Chondrocyte (in vitro differentiated cells): ENCODE measurements around the gene TAGAP. TPM values are rescaled to one million over a fixed set of nuclear protein-coding genes. Genes with fewer than 3 reads are reported as not detected.
"Not testable (repeated sequence)": the region's sequence is repeated elsewhere in the genome, so short reads cannot be mapped to it uniquely, and the experiment has no call there.

Experiments
- DNase-seq: peaks from one replicate; pipeline ENCODE4 v3.0.0; 2021; ENCODE audit warnings: mixed read lengths, low spot score
- H3K27ac Mint-ChIP-seq: one replicate; pipeline ENCODE4 v1.8.0; 2021; ENCODE audit warnings: mild to moderate bottlenecking, moderate library complexity, mixed read lengths; ENCODE audit not compliant: unreplicated experiment
- H3K27me3 Mint-ChIP-seq: 2 replicates; pipeline ENCODE4 v1.8.0; 2021; ENCODE audit warnings: low read depth, mixed read lengths
- H3K36me3 Mint-ChIP-seq: 2 replicates; pipeline ENCODE4 v1.8.0; 2021; ENCODE audit warnings: low read depth, mixed read lengths
- H3K4me1 Mint-ChIP-seq: 2 replicates; pipeline ENCODE4 v1.8.0; 2021; ENCODE audit warnings: low read depth, mild to moderate bottlenecking, mixed read lengths
- H3K4me3 Mint-ChIP-seq: one replicate; pipeline ENCODE4 v1.8.0; 2021; ENCODE audit warnings: mild to moderate bottlenecking, moderate library complexity, mixed read lengths; ENCODE audit not compliant: unreplicated experiment
- H3K9me3 Mint-ChIP-seq: 2 replicates; pipeline ENCODE4 v1.8.0; 2021; ENCODE audit warnings: low read depth, mixed read lengths
- CTCF ChIP-seq: fragments of 200-600 bp; sonication (generic); IDR thresholded peaks from 2 replicates; pipeline ENCODE4 v1.5.0; 2021; ENCODE audit warnings: antibody characterized with exemption, mild to moderate bottlenecking, moderate library complexity
- total RNA-seq: library from RNA; stranded (reverse); gene quantifications from 3 replicates; pipeline ENCODE4 v1.2.1, GENCODE V29; 2021

TAGAP gene
- total RNA-seq, 1 donor from 2014 or later = not detected

- H3K9me3 Mint-ChIP-seq = no peaks in the 10 kb centered on the region
- peak within 1 kb of the TSS; percentile 96 for H3K4me3 Mint-ChIP-seq
- DNase-seq = peak; percentile 95
- peak within 1 kb of the TSS; percentile 96 for H3K27ac Mint-ChIP-seq
- peak; percentile 59 for TF ChIP-seq CTCF
- peaks cover 27% of the 10 kb centered on the region for H3K4me1 Mint-ChIP-seq
- no peaks in the 10 kb centered on the region for H3K27me3 Mint-ChIP-seq
- H3K36me3 Mint-ChIP-seq = no peaks in the 10 kb centered on the region
Measured at GRCh38 chr6:158999666-159000403, 45.0 kb downstream of the TAGAP start, which contains the start of gene RSPH3. Gene RSPH3 (minus strand): TSS chr6:159000202. CDS start chr6:158999550, 652 bp downstream.

- DNase-seq = no peak
- peak overlapping the region; percentile 96 for H3K27ac Mint-ChIP-seq
- H3K36me3 Mint-ChIP-seq = no peaks in the 10 kb centered on the region
- no peaks in the 10 kb centered on the region for H3K9me3 Mint-ChIP-seq
- TF ChIP-seq CTCF = no peak
- H3K4me3 Mint-ChIP-seq = peak overlapping the region; percentile 96
- no peaks in the 10 kb centered on the region for H3K27me3 Mint-ChIP-seq
- H3K4me1 Mint-ChIP-seq = peaks cover 27% of the 10 kb centered on the region
Measured at GRCh38 chr6:158999154-158999665, 45.6 kb downstream of the TAGAP start.

GRCh38 chr6:158996856-158997255, 47.9 kb downstream of the TAGAP start:
- no peak overlapping the region for H3K27ac Mint-ChIP-seq

GRCh38 chr6:158993639-158994038, 51.2 kb downstream of the TAGAP start:
- H3K9me3 Mint-ChIP-seq = peaks cover 6% of the 10 kb centered on the region
- no peak for DNase-seq
- H3K4me3 Mint-ChIP-seq = no peak overlapping the region
- no peaks in the 10 kb centered on the region for H3K27me3 Mint-ChIP-seq
- H3K36me3 Mint-ChIP-seq = peaks cover 11% of the 10 kb centered on the region
- no peak for TF ChIP-seq CTCF
- H3K27ac Mint-ChIP-seq = no peak overlapping the region
- peaks cover 2% of the 10 kb centered on the region for H3K4me1 Mint-ChIP-seq

More at GRCh38 chr6:158996856-158997255, 47.9 kb downstream of the TAGAP start:
- no peaks in the 10 kb centered on the region for H3K9me3 Mint-ChIP-seq
- peaks cover 16% of the 10 kb centered on the region for H3K4me1 Mint-ChIP-seq
- H3K27me3 Mint-ChIP-seq = no peaks in the 10 kb centered on the region
- no peak for TF ChIP-seq CTCF
- H3K36me3 Mint-ChIP-seq = peaks cover 4% of the 10 kb centered on the region
- DNase-seq = no peak
- H3K4me3 Mint-ChIP-seq = no peak overlapping the region

- Mint-ChIP-seq H3K9me3 (peaks cover 12% of the 10 kb centered on the region), H3K27me3 (no peaks in the 10 kb centered on the region), H3K36me3 (peaks cover 12% of the 10 kb centered on the region), H3K27ac (no peak overlapping the region), H3K4me3 (no peak overlapping the region), H3K4me1 (peaks cover 2% of the 10 kb centered on the region)
- TF ChIP-seq CTCF = no peak
- no peak for DNase-seq
Measured at GRCh38 chr6:158991017-158991723, 53.6 kb downstream of the TAGAP start.

- Mint-ChIP-seq H3K36me3 (peaks cover 12% of the 10 kb centered on the region), H3K9me3 (peaks cover 12% of the 10 kb centered on the region)
- H3K27me3 Mint-ChIP-seq, H3K4me3 Mint-ChIP-seq, H3K27ac Mint-ChIP-seq, DNase-seq, H3K4me1 Mint-ChIP-seq: not testable (repeated sequence)
Measured at GRCh38 chr6:158989711-158990110, 55.1 kb downstream of the TAGAP start.
